RWPE1 (cell line): ENCODE measurements around the gene OR9Q1.

Source experiments
- CTCF ChIA-PET: fragments of 350-600 bp; sonication (Branson Sonifier 250); formaldehyde crosslinking; extraction: SDS; loops from one replicate; lab custom pipeline; 2021; lab: Yijun Ruan, JAX
- POLR2A ChIA-PET: fragments of 400-600 bp; formaldehyde crosslinking; extraction: SDS; loops from one replicate; lab custom pipeline; 2020; ENCODE audit warnings: antibody characterized with exemption; ENCODE audit not compliant: low non-redundant PET; lab: Yijun Ruan, JAX
- DNase-seq: peaks from one replicate; pipeline ENCODE4 v3.0.0; 2012; ENCODE audit warnings: low spot score
- H3K27ac ChIP-seq: fragments of 450-650 bp; 2 replicates; pipeline ENCODE4 v1.5.1; 2017
- CTCF ChIP-seq: fragments of 450-650 bp; conservative IDR thresholded peaks from 2 replicates; pipeline ENCODE4 v1.5.1; 2017; ENCODE audit warnings: low read depth, mild to moderate bottlenecking

The OR9Q1 gene

GRCh38 chr11:58086528-58086927, 62.8 kb downstream of the OR9Q1 start:
- POLR2A ChIA-PET = no interaction called here
- CTCF ChIA-PET = no interaction called here
- TF ChIP-seq CTCF = no peak
- no peak overlapping the region for H3K27ac ChIP-seq
- DNase-seq = no peak

- H3K27ac ChIP-seq = no peak overlapping the region
- ChIA-PET CTCF (no interaction called here), POLR2A (no interaction called here)
- DNase-seq = no peak
- TF ChIP-seq CTCF = no peak
These were observed 73.8 kb downstream of the OR9Q1 start for GRCh38 chr11:58097437-58097836.

GRCh38 chr11:58121096-58121495, 97.4 kb downstream of the OR9Q1 start:
- no peak overlapping the region for H3K27ac ChIP-seq
- no peak for TF ChIP-seq CTCF
- CTCF ChIA-PET = no interaction called here

GRCh38 chr11:58125469-58125868, 101.8 kb downstream of the OR9Q1 start, which contains the start of gene OR9I1:
OR9I1 (minus strand) TSS chr11:58125530; CDS start chr11:58119444, 6,086 bp downstream.
- no peak within 1 kb of the TSS for H3K27ac ChIP-seq
- POLR2A ChIA-PET = no interaction called here
- DNase-seq = no peak
- TF ChIP-seq CTCF = no peak
- CTCF ChIA-PET = no interaction called here

More at GRCh38 chr11:58121096-58121495, 97.4 kb downstream of the OR9Q1 start:
- POLR2A ChIA-PET = interaction anchor here (0.6 kb wide), 1 partner anchor 456 kb away, joined by 3 read pairs; no protein-coding TSS in a partner anchor
- no peak for DNase-seq

GRCh38 chr11:58127350-58127749, 103.7 kb downstream of the OR9Q1 start:
- POLR2A ChIA-PET = no interaction called here
- DNase-seq = no peak
- H3K27ac ChIP-seq = no peak overlapping the region
- CTCF ChIA-PET = interaction anchor here (0.7 kb wide), 1 partner anchor 483 kb away, joined by 3 read pairs; no protein-coding TSS in a partner anchor
- TF ChIP-seq CTCF = no peak

GRCh38 chr11:58133309-58134076, 109.8 kb downstream of the OR9Q1 start:
- TF ChIP-seq CTCF = no peak
- no peak overlapping the region for H3K27ac ChIP-seq

More at GRCh38 chr11:58133309-58134076, 109.8 kb downstream of the OR9Q1 start:
- peak; percentile 38 for DNase-seq
- POLR2A ChIA-PET = no interaction called here
- CTCF ChIA-PET = no interaction called here
